PC-3 (cell line): Measurements from ENCODE around the gene GUF1. TPM values are rescaled to one million over a fixed set of nuclear protein-coding genes. Genes with fewer than 3 reads are reported as not detected.

Experiments used
- ATAC-seq: fragments of 200-7000 bp; cut with Tn5 transposase; 2 replicates; pipeline ENCODE4 v1.9.1; 2020; ENCODE audit warnings: mild to moderate bottlenecking, moderate library complexity
- BruUV-seq: library from RNA; stranded (reverse); fragments of 400-500 nt; replicated peaks from 2 replicates; lab custom pipeline; 2021; lab: Mats Ljungman, UMichigan
- CTCF ChIA-PET: fragments of 300-600 bp; sonication (Branson Sonifier 250); formaldehyde crosslinking; loops from one replicate; lab custom pipeline; 2022; ENCODE audit warnings: antibody characterized with exemption; lab: Charles Lee
- POLR2A ChIA-PET: fragments of 300-600 bp; sonication (Branson Sonifier 250); formaldehyde crosslinking; loops from one replicate; lab custom pipeline; 2022; ENCODE audit warnings: antibody characterized with exemption; ENCODE audit not compliant: unreplicated experiment; lab: Charles Lee
- DNase-seq: peaks from one replicate; pipeline ENCODE4 v3.0.0-alpha.2; 2015
- H2AFZ ChIP-seq: fragments of 300-600 bp; sonication (generic); 2 replicates; pipeline ENCODE4 v1.6.0; 2016; ENCODE audit warnings: antibody characterized with exemption, low read length
- H3F3A ChIP-seq: fragments of 300-600 bp; sonication (generic); one replicate; pipeline ENCODE4 v1.6.0; 2017; ENCODE audit warnings: antibody characterized with exemption, low read length, control low read depth, mild to moderate bottlenecking; ENCODE audit not compliant: unreplicated experiment
- H3K27ac ChIP-seq: fragments of 300-600 bp; sonication (generic); 2 replicates; pipeline ENCODE4 v1.5.1; 2016; ENCODE audit warnings: mild to moderate bottlenecking, low read length
- H3K27me3 ChIP-seq: fragments of 300-600 bp; sonication (generic); 2 replicates; pipeline ENCODE4 v1.6.1; 2016; ENCODE audit warnings: low read length, mixed read lengths
- H3K36me3 ChIP-seq: fragments of 300-600 bp; sonication (generic); 2 replicates; pipeline ENCODE4 v1.6.1; 2016; ENCODE audit warnings: low read depth, mixed run types, low read length, mixed read lengths
- H3K4me1 ChIP-seq: fragments of 300-600 bp; sonication (generic); 2 replicates; pipeline ENCODE4 v1.5.1; 2016; ENCODE audit warnings: low read length; ENCODE audit not compliant: insufficient read depth
- H3K4me2 ChIP-seq: fragments of 300-600 bp; sonication (generic); 2 replicates; pipeline ENCODE4 v1.6.0; 2016; ENCODE audit warnings: low read length
- H3K4me3 ChIP-seq: fragments of 300-600 bp; sonication (generic); 2 replicates; pipeline ENCODE4 v1.5.1; 2016; ENCODE audit warnings: mild to moderate bottlenecking, low read length, mixed read lengths
- H3K79me2 ChIP-seq: fragments of 300-600 bp; sonication (generic); 2 replicates; pipeline ENCODE4 v1.6.1; 2017; ENCODE audit warnings: low read length, mixed read lengths
- H3K9ac ChIP-seq: fragments of 300-600 bp; sonication (generic); 2 replicates; pipeline ENCODE4 v1.6.0; 2016; ENCODE audit warnings: mild to moderate bottlenecking, low read length
- H3K9me2 ChIP-seq: fragments of 300-600 bp; sonication (generic); replicated peaks from 2 replicates; pipeline ENCODE4 v1.6.1; 2016; ENCODE audit warnings: mixed run types, low read length, mixed read lengths
- H3K9me3 ChIP-seq: fragments of 300-600 bp; sonication (generic); 2 replicates; pipeline ENCODE4 v1.6.1; 2016; ENCODE audit warnings: low read length, mixed read lengths
- H4K20me1 ChIP-seq: fragments of 300-600 bp; sonication (generic); 2 replicates; pipeline ENCODE4 v1.6.1; 2016; ENCODE audit warnings: low read length, mixed read lengths
- EZH2 ChIP-seq: fragments of 300-600 bp; sonication (generic); IDR thresholded peaks from one replicate; pipeline ENCODE4 v1.6.1; 2017; ENCODE audit warnings: antibody characterized with exemption, mild to moderate bottlenecking, low read length; ENCODE audit not compliant: unreplicated experiment
- EZH2phosphoT487 ChIP-seq: fragments of 300-600 bp; sonication (generic); IDR thresholded peaks from 2 replicates; pipeline ENCODE4 v1.6.1; 2018; ENCODE audit warnings: mild to moderate bottlenecking, antibody characterized with exemption, low read length, borderline replicate concordance
- intact Hi-C: fragments of 100-400 bp; cut with micrococcal nuclease; formaldehyde crosslinking; loops from 2 replicates; pipeline ENCODE4 v1.9.0; 2023
- total RNA-seq: library from RNA; depleted of rRNA; stranded (reverse); fragments of >200 nt; gene quantifications from 2 replicates; pipeline ENCODE4 v1.2.3, GENCODE V29; 2014
- TF ChIP-seq, protein P1 (sequence below): fragments of 300-600 bp; sonication (generic); conservative IDR thresholded peaks from 2 replicates; pipeline ENCODE4 v1.5.1; 2017; ENCODE audit warnings: antibody characterized with exemption, low read depth, mild to moderate bottlenecking, low read length

Gene GUF1
- total RNA-seq, 1 experiment from 2014 or later = 13.7 TPM

- H3K4me3 ChIP-seq = no peak overlapping the region
- no peaks in the 10 kb centered on the region for H3F3A ChIP-seq
- H3K27me3 ChIP-seq = no peaks in the 10 kb centered on the region
- no peaks in the 10 kb centered on the region for H3K9me2 ChIP-seq
- no peak overlapping the region for H3K27ac ChIP-seq
- no peak for DNase-seq
- no TSS peak for BruUV-seq
- H4K20me1 ChIP-seq = no peaks in the 10 kb centered on the region
- no peaks in the 10 kb centered on the region for H3K4me1 ChIP-seq
- H3K79me2 ChIP-seq = no peaks in the 10 kb centered on the region
- intact Hi-C loops = no loop called here
- H3K9ac ChIP-seq = no peak overlapping the region
- TF ChIP-seq EZH2phosphoT487 (no peak), EZH2 (no peak)
- TF ChIP-seq, protein P1, sequence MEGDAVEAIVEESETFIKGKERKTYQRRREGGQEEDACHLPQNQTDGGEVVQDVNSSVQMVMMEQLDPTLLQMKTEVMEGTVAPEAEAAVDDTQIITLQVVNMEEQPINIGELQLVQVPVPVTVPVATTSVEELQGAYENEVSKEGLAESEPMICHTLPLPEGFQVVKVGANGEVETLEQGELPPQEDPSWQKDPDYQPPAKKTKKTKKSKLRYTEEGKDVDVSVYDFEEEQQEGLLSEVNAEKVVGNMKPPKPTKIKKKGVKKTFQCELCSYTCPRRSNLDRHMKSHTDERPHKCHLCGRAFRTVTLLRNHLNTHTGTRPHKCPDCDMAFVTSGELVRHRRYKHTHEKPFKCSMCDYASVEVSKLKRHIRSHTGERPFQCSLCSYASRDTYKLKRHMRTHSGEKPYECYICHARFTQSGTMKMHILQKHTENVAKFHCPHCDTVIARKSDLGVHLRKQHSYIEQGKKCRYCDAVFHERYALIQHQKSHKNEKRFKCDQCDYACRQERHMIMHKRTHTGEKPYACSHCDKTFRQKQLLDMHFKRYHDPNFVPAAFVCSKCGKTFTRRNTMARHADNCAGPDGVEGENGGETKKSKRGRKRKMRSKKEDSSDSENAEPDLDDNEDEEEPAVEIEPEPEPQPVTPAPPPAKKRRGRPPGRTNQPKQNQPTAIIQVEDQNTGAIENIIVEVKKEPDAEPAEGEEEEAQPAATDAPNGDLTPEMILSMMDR = no peak
- POLR2A ChIA-PET = interaction anchor here (0.6 kb wide), 1 partner anchor 23 kb away, joined by 5 read pairs; the partner anchor contains the start of gene GUF1
- peaks cover 22% of the 10 kb centered on the region for H3K36me3 ChIP-seq
- H3K4me2 ChIP-seq = no peak overlapping the region
- CTCF ChIA-PET = no interaction called here
- ATAC-seq = no peak
- H2AFZ ChIP-seq = no peak overlapping the region
- H3K9me3 ChIP-seq = no peaks in the 10 kb centered on the region
These were observed 22.8 kb downstream of the GUF1 start for GRCh38 chr4:44701037-44701436.

GRCh38 chr4:44704673-44705072, 26.5 kb downstream of the GUF1 start:
- H3K4me2 ChIP-seq = no peak overlapping the region
- peaks cover 8% of the 10 kb centered on the region; the same call in 1 of the 2 replicates for H3K36me3 ChIP-seq
- no peaks in the 10 kb centered on the region for H4K20me1 ChIP-seq
- H3K79me2 ChIP-seq = no peaks in the 10 kb centered on the region
- no peak overlapping the region for H3K9ac ChIP-seq
- H3K9me2 ChIP-seq = no peaks in the 10 kb centered on the region
- no peak overlapping the region for H3K27ac ChIP-seq
- no peak overlapping the region for H2AFZ ChIP-seq
- no peak overlapping the region for H3K4me3 ChIP-seq
- H3K9me3 ChIP-seq = no peaks in the 10 kb centered on the region
- BruUV-seq = no TSS peak
- no peaks in the 10 kb centered on the region for H3K27me3 ChIP-seq
- ATAC-seq = no peak
- intact Hi-C loops = no loop called here
- ChIA-PET CTCF (no interaction called here), POLR2A (interaction anchor here (0.6 kb wide), 1 partner anchor 215 kb away, joined by 5 read pairs; no protein-coding TSS in a partner anchor)
- H3K4me1 ChIP-seq = no peaks in the 10 kb centered on the region
- TF ChIP-seq EZH2 = no peak
- no peak for TF ChIP-seq EZH2phosphoT487
- TF ChIP-seq, protein P1 = no peak
- DNase-seq = no peak
- no peaks in the 10 kb centered on the region for H3F3A ChIP-seq

DNA sequence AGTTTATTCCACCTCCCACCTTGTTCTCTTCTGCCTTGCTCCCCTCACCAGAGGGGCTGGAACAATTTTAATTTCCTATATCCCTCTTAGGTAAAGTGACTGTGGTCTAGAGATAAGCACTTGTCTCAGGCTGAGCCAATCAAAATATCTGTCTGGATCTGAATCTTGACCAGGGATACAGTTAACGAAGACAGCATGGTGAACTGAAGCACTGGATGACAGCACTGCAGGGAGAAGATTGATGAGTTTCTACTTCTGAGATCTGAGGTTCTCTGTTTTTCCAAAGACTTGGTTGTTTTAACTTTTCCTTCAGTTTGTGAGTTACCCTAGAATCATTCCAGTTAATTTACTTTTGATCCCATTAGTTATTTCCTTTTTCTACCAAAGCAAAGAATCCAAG, 34.9 kb downstream of the GUF1 start:
- Histone ChIP-seq H2AFZ (no peak overlapping the region), H3K4me1 (no peaks in the 10 kb centered on the region), H3K27ac (no peak overlapping the region), H3K4me3 (no peak overlapping the region), H3K36me3 (no peaks in the 10 kb centered on the region), H4K20me1 (no peaks in the 10 kb centered on the region), H3F3A (no peaks in the 10 kb centered on the region), H3K27me3 (no peaks in the 10 kb centered on the region), H3K9me2 (no peaks in the 10 kb centered on the region), H3K9me3 (no peaks in the 10 kb centered on the region), H3K4me2 (no peak overlapping the region), H3K9ac (no peak overlapping the region), H3K79me2 (no peaks in the 10 kb centered on the region)
- ChIA-PET CTCF (no interaction called here), POLR2A (no interaction called here)
- no peak for ATAC-seq
- TF ChIP-seq EZH2 = no peak
- TF ChIP-seq, protein P1 = no peak
- TF ChIP-seq EZH2phosphoT487 = no peak
- no TSS peak for BruUV-seq
- DNase-seq = no peak
- intact Hi-C loops = no loop called here
